Measurements from ENCODE around the gene IL21R.

GRCh38 chr16:27476240-27476639 lies 74.3 kb downstream of the IL21R start:
- TF ChIP-seq ZNF132 (tag by site-specific recombination; IDR thresholded peaks at IDR 0.05; ENCODE audit: borderline replicate concordance) (no peak), ZNF394 (tag by site-specific recombination; IDR thresholded peaks at IDR 0.05; ENCODE audit: borderline replicate concordance) (no peak), GLIS1 (tag by site-specific recombination; IDR thresholded peaks at IDR 0.05) (no peak), ZNF146 (tag by site-specific recombination; IDR thresholded peaks at IDR 0.05) (no peak), ZEB2 (tag by site-specific recombination; IDR thresholded peaks at IDR 0.05) (no peak), BCL11A (tag by site-specific recombination; IDR thresholded peaks at IDR 0.05; ENCODE audit: low read depth) (no peak), WT1 (tag by site-specific recombination; IDR thresholded peaks at IDR 0.05) (no peak), ZSCAN30 (tag by site-specific recombination; IDR thresholded peaks at IDR 0.05) (no peak)
- TF ChIP-seq, protein P1, sequence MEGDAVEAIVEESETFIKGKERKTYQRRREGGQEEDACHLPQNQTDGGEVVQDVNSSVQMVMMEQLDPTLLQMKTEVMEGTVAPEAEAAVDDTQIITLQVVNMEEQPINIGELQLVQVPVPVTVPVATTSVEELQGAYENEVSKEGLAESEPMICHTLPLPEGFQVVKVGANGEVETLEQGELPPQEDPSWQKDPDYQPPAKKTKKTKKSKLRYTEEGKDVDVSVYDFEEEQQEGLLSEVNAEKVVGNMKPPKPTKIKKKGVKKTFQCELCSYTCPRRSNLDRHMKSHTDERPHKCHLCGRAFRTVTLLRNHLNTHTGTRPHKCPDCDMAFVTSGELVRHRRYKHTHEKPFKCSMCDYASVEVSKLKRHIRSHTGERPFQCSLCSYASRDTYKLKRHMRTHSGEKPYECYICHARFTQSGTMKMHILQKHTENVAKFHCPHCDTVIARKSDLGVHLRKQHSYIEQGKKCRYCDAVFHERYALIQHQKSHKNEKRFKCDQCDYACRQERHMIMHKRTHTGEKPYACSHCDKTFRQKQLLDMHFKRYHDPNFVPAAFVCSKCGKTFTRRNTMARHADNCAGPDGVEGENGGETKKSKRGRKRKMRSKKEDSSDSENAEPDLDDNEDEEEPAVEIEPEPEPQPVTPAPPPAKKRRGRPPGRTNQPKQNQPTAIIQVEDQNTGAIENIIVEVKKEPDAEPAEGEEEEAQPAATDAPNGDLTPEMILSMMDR (tag by site-specific recombination; IDR thresholded peaks at IDR 0.05) = no peak

Data from HEK293 (cell line).